Thoracic aorta (tissue), 2 donors: ENCODE data around the gene MRPL21. TPM values are rescaled to one million over a fixed set of nuclear protein-coding genes. Genes with fewer than 3 reads are reported as not detected.

Experiments used
- ATAC-seq: fragments of 150-250 bp; one replicate; pipeline ENCODE4 v1.8.0; 2017; ENCODE audit warnings: low read depth; ENCODE audit not compliant: insufficient number of reproducible peaks, low FRiP score
- DNase-seq: peaks from one replicate; pipeline ENCODE4 v3.0.0-alpha.2; 2020; ENCODE audit warnings: low spot score
- H3K27ac ChIP-seq, 2 donors: fragments of 200-600 bp; sonication (generic); 1 replicate in 1 of 2; 2 replicates in 1 of 2; pipeline ENCODE4 v1.5.1; 2016; ENCODE audit warnings: mild to moderate bottlenecking in 2 of 2, moderate library complexity in 2 of 2
- H3K27me3 ChIP-seq: fragments of 200-600 bp; sonication (generic); replicated peaks from 2 replicates; pipeline ENCODE4 v1.6.0; 2016; ENCODE audit warnings: mild to moderate bottlenecking; ENCODE audit not compliant: insufficient read depth
- H3K36me3 ChIP-seq: fragments of 200-600 bp; sonication (generic); one replicate; pipeline ENCODE4 v1.5.1; 2016
- H3K4me1 ChIP-seq, 2 donors: fragments of 200-600 bp; sonication (generic); 1 replicate in 1 of 2; 2 replicates in 1 of 2; pipeline versions ENCODE4 v1.5.1 to v1.6.0; 2016; ENCODE audit warnings: low read depth in 2 of 2, mild to moderate bottlenecking in 1 of 2; ENCODE audit not compliant: control insufficient read depth in 1 of 2
- H3K4me3 ChIP-seq: fragments of 200-600 bp; sonication (generic); 2 replicates; pipeline ENCODE4 v1.5.1; 2016; ENCODE audit warnings: mild to moderate bottlenecking
- H3K9me3 ChIP-seq: fragments of 200-600 bp; sonication (generic); 2 replicates; pipeline ENCODE4 v1.5.1; 2016
- total RNA-seq, 2 donors: library from RNA; depleted of rRNA; stranded (reverse); fragments of >200 nt; gene quantifications; one replicate each; pipeline versions ENCODE4 v1.1.0 to v1.2.3, GENCODE V29; 2016
- TF ChIP-seq, protein P1 (sequence below): fragments of 200-600 bp; sonication (generic); IDR thresholded peaks from one replicate; pipeline ENCODE4 v1.5.1; 2019; ENCODE audit warnings: antibody characterized with exemption

MRPL21 gene
- total RNA-seq, 2 donors from 2014 or later, result 11.0 to 16.7 TPM

DNA sequence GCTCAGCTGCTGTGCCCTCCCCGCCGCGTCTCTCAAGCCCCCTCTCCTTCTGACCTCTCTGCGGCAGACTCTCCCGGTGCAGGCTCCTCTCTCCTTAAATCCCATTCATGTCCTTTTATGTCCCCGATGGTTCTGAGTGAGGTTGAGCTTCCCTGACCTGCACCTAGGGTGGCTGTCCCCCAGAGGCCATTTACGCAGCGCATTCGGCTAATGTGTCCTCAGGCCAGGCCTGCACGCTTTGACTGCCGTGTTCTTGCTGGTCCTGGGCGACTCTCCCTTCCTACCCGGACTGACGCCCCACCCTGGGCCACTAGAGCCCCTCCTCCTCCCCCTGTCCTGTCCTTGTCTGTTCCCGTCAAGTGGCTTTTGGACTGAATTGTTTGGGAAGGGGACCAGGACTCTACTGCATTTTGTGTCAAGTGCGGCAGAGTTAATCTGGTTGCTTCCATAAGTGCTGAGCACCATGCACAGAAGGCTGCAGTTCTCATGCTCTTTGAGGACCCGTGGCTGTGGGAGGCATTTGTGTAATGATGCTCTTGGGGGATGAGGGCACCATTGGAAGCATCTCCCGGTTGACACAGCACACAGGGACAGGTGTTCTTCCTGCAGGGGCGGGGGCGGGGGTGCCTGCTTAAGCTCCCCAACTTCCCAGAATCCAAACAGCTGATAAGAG, 37.2 kb upstream of the MRPL21 start:
- peaks cover 27% of the 10 kb centered on the region for H3K36me3 ChIP-seq
- DNase-seq (no peak), ATAC-seq (no peak)
- H3K4me1 ChIP-seq, result peaks cover 27 to 57% of the 10 kb centered on the region in 2 donors
- TF ChIP-seq, protein P1, sequence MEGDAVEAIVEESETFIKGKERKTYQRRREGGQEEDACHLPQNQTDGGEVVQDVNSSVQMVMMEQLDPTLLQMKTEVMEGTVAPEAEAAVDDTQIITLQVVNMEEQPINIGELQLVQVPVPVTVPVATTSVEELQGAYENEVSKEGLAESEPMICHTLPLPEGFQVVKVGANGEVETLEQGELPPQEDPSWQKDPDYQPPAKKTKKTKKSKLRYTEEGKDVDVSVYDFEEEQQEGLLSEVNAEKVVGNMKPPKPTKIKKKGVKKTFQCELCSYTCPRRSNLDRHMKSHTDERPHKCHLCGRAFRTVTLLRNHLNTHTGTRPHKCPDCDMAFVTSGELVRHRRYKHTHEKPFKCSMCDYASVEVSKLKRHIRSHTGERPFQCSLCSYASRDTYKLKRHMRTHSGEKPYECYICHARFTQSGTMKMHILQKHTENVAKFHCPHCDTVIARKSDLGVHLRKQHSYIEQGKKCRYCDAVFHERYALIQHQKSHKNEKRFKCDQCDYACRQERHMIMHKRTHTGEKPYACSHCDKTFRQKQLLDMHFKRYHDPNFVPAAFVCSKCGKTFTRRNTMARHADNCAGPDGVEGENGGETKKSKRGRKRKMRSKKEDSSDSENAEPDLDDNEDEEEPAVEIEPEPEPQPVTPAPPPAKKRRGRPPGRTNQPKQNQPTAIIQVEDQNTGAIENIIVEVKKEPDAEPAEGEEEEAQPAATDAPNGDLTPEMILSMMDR, result no peak
- H3K4me3 ChIP-seq, result no peak overlapping the region
- H3K9me3 ChIP-seq, result no peaks in the 10 kb centered on the region
- peak overlapping the region; percentile 97 to 99 for H3K27ac ChIP-seq
- H3K27me3 ChIP-seq, result no peaks in the 10 kb centered on the region

DNA sequence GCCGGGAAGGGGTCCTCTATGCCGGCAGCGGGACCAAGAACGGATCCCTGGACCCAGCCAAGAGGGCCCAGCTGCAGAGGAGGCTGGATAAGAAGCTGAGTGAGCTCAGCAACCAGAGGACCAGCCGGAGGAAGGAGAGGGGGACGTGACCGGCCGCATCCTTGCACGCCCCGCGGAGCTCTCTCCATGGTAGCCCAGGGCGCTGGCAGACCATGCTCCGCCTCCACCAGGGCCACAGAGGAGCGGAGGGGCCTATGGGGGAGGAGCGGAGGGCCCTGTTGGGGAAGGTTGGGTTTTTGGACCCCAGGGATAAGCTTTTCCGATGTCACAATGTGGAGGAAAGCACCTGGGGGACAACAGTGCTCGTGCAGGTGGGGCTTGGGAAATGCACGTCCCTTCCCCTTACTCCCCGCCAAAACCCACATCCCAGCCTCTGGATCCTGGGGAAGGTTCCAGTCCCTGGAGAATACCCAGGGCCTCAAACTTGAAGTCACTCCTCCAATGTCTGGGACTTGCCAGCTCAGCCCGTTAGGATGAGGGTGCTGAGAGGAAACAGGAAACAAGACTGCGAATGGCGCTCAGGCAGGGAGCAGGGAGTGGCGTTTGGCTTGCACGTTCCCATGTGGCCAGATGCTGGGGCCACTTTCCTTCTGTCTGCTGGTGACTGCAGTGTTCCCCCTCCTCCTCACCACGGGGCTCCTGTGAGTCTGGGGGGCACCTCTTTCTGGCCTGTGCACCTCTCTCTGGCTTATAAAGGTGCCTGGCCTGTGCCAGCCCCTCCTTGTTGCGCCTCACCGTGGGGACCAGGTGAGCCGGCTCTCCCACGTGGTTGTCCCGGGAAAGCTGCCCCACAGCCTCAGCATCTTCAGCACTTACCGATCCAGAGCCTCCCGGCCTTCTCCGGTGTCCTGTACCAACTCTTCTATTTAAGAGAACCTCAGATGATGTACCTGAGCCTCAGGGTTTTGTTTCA, 36.2 kb upstream of the MRPL21 start:
- Histone ChIP-seq H3K36me3 (peaks cover 35% of the 10 kb centered on the region), H3K4me1 (peaks cover 27 to 47% of the 10 kb centered on the region in 2 donors)

DNA sequence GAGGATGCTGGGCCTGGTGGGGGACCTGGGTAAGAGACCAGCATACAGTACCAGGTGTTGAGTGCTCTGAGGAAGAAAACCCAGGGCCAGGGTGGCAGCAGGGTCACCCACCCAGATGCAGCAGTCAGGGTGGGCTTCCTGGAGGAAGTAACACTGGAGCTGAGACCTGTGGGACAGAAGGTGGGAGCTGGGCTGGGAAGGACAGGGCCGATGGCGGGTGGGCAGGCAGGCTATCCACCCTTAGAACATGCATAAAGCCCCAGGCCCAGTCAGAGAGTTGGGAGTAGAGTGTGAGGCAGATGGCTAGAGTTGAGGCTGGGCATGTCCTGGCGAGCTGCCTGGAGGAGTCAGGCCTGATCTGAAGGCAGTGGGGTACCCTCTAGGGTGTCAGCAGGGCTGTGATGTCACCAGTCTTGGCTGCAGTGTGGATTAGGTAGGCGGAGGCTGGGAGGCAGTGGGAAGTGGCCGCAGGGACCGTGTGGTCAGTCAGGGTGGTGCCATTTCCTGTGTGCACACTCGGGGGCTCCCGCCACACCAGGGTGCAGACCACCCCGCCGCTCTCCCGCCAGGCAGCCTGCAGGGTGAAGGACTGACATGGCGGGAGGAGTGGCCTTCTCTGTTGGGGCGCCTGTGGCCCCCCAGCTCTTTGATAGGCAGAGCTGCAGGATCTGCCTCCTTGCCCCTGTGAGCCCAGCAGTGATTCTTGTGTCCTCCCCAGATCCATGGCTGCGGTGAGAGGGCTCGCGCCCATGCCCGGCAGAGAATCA, 35.4 kb upstream of the MRPL21 start:
- TF ChIP-seq, protein P1, result no peak
- ATAC-seq, result no peak
- no peaks in the 10 kb centered on the region for H3K9me3 ChIP-seq
- H3K27ac ChIP-seq, result peak overlapping the region; percentile 97 to 99
- DNase-seq, result no peak
- no peak overlapping the region for H3K4me3 ChIP-seq
- no peaks in the 10 kb centered on the region for H3K27me3 ChIP-seq
- H3K36me3 ChIP-seq, result peaks cover 35% of the 10 kb centered on the region
- H3K4me1 ChIP-seq, result peaks cover 27 to 46% of the 10 kb centered on the region in 2 donors

More for the DNA sequence above, 36.2 kb upstream of the MRPL21 start:
- TF ChIP-seq, protein P1, result no peak
- ATAC-seq, result no peak
- Histone ChIP-seq H3K9me3 (no peaks in the 10 kb centered on the region), H3K4me3 (no peak overlapping the region), H3K27me3 (no peaks in the 10 kb centered on the region), H3K27ac (peak overlapping the region; percentile 97 to 99)
- no peak for DNase-seq

DNA sequence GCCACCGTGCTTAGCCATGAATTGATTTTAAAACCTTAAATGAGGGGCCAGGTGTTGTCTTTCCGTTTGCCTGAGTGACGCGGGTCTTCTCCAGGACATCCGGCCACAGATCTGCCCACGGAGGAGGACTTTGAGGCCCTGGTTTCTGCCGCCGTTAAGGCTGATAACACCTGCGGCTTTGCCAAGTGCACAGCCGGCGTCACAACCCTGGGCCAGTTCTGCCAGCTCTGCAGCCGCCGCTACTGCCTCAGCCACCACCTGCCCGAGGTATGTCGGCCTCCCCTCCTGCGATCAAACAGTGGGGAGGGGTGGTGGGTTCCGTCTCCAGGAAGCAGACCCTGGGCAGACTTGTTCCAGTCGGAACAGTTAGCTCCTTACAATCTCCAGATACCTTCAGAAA, 34.5 kb upstream of the MRPL21 start:
- Histone ChIP-seq H3K4me3 (no peak overlapping the region), H3K27ac (no peak overlapping the region), H3K27me3 (no peaks in the 10 kb centered on the region), H3K9me3 (no peaks in the 10 kb centered on the region), H3K36me3 (peaks cover 41% of the 10 kb centered on the region), H3K4me1 (peaks cover 19 to 37% of the 10 kb centered on the region in 2 donors)
- DNase-seq, result no peak
- TF ChIP-seq, protein P1, result no peak
- ATAC-seq, result no peak
